Bone marrow (tissue), 2 donors: ENCODE measurements around the gene CD37.
"Not testable (repeated sequence)": the region's sequence is repeated elsewhere in the genome, so short reads cannot be mapped to it uniquely, and the experiment has no call there.

Experiments used
- DNase-seq, 2 donors: peaks; one replicate each; lab custom pipeline; 2025; lab: John Stamatoyannopoulos, UW

Gene CD37

DNA sequence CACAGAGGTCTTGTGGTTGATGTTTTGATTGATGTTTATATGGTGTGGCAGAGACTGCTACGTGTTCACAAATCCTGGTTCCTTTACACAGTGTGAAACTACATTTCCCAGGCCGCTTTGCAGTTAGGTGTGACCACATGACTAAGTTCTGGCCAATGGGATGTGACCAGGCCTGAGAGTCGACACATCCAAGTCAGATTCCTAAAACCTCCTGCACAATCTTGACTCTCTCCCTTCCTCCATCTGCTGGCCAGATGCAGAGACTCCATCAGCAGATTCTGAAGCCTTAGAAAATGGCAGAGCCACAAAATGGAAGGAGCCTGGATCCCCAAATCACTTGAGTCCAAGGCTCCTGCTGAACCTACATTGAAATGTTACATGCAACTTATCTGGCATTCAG, 12.6 kb downstream of the CD37 start:
- no peak for DNase-seq

DNA sequence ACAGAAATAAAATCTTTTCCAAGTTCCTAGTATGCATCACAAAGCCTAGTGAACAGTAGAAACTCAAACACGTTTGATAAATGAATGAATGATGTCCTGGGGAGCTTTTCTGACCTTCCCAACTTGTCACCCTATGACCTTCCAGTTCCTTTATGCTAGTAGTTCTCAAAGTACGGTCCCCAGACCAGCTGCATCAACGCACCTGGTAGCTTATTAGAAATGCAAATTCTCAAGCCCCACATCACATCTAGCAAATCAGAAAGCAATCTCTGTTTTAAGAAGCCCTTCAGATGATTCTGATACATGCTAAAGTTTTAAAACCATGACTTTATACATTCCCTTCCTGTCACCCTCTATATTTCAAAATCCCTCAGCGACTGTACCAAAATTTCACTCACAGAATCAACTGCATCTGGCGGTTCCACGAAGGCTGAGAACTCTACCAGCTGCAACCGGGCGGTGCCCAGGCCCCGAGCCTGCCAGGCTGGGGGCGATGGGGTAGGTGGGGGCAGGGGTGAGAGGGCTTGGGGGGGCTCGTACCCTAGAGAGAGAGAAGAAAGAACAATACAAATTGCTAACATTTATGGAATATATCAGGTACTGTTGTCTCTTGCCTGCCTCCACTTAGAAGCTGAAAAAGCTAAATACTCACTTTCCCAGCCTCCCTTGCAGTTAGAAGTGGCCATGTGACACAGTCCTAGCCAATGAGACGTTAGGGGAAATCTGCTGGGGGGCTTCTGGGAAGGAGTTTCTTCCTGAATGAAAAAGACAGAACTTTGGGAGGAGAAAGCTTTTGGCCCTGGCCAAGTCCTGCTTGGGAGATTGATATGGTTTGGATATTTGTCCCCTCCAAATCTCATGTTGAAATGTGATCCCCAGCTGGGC, 13.3 kb downstream of the CD37 start:
- no peak for DNase-seq

DNA sequence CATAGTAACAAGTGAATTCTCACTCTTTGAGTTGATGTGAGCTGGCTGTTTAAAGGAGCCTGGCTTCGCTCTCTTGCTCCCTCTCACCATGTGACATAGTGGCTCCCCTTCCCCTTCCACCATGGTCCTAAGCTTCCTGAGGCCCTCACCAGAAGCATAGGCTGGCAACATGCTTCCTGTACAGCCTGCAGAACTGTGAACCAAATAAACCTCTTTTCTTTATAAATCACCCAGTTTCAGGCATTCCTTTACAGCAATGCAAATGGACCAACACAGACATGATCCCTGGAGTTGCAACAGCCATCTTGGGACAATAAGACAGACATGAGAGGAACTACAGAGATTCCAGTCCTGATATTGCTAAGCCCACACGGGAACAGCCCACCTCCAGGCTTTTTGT, 14.4 kb downstream of the CD37 start:
- DNase-seq, result no peak

DNA sequence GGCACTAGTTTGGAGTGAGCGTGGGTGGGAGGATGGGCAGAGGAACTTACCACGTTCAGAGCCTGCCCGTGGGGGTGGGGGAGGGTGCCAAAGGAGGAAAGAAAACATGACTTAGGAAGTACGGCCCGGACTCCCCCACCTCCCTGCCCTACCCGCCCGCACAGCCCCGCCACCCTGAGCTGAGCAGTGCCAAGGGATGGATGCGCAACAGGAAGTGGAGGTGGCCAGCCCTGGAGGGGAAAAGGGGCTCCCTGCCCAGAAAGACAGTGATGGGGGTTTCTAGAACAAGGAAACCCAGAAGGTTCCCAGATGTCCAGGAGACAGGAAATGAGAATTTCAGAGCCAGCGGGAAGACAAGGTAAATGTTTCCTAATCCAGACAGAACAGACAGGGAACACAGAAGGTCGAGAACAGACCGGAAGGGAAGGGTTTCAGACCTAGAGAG, 20.7 kb downstream of the CD37 start:
- no peak for DNase-seq

DNA sequence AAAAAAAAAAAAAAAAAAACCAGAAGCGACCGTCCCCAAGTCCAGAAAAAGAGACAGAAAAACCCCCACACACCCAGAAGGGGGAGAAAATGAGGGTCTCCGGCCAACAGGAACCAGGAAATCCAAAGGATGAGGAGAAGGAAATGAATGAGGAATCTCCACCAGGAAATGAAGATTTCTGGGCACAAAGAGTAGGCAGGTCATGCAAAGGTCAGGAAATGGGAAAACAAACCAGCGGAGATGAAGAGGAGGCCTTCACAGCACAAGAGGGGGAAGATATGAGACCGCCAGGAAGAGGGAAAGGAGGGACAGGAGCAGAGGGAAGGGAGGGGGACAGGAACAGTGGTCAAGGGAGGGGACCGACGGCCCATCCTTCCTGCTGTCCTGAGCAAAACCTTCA, 21.2 kb downstream of the CD37 start:
- no peak for DNase-seq

DNA sequence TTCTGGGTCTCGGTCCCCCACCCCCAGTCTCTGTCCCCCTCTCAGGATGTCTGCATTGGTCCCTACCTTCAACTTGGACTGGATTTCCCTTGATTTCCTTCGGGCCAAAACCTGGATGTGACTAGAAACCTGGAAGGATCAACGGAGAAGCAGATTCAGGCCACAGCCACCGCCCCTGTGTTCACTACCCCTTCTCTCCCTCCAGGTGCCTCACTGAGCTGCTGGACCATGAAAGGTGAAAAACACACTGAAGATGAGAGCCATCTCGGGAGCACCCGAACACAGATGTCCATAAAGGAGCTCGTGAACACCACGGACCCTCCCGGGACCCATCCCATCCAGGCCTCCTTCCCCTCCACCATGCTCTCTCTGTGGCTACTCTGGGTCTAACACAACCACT, 22.0 kb downstream of the CD37 start:
- DNase-seq, result no peak

DNA sequence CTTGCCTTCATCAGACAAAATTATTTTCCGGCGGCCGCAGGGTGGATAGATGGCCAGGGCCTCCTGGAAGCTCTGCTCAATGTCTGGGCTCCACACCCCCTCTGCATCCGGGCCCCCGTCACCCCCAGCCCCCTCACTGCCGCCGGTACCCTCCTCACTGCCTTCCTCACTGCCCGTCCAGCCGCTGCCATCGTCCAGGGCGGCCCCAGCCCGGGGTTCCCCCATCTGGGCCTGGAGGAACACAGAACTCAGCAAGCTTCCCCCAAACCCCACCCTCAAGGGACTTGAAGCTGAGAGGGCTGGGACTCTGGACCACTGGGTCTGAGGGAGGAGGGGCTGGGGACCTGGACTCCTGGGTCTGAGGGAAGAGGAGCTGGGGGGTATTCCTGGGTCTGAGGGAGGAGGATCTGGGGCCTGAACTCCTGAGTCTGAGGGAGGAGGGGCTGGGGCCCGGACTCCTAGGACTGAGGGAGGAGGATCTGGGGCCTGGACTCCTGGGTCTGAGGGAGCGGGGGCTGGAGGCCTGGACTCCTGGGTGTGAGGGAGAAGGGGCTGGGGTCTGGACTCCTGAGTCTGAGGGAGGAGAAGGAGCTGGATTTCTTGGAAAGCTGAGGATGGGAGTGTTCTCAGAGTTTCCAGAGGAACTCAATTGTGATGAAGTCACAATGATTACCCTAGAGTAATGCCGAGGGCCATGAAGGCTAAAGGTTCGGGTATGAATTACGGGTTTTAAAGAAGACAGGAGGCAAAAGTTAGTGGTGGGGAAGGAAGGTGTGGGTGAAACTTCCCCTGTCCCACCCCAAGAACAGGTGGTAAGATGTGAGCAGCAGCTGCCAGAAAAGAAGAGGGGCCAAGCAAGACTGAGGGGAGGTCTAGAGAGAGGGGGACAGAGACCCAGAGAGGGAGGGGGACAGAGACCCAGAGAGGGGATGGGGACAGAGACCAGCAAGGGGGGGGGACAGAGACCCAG, 24.9 kb downstream of the CD37 start:
- no peak for DNase-seq

DNA sequence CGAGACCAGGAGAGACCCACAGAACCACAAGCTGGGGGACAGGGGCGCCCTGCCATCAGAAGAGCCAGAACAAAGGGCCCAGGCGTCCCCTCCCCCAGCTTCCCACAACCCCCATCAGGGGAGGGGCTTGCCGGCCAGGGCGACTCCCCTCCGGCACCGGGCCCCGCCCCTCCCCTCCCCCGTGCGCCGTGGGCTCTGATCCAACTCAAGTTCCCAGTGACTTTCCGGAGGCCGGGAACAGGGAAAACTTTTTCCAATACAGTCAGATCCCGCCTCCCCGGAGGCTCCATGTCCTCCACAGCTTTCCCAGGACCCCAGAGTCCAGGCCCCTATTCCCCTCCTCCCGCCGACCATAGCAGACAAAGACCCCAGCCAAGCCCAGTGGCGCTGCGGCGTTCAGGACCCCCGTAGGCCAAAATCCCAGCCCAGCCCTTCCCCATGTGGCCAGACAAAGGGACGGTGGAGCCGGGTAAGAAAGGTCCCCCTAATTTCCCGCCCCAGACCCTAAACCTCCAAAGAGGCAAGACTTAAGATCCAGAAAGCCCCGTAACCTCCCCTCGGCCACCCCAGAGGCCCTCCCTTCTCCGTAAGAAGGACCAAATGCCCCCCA, 26.3 kb downstream of the CD37 start:
- no peak for DNase-seq

DNA sequence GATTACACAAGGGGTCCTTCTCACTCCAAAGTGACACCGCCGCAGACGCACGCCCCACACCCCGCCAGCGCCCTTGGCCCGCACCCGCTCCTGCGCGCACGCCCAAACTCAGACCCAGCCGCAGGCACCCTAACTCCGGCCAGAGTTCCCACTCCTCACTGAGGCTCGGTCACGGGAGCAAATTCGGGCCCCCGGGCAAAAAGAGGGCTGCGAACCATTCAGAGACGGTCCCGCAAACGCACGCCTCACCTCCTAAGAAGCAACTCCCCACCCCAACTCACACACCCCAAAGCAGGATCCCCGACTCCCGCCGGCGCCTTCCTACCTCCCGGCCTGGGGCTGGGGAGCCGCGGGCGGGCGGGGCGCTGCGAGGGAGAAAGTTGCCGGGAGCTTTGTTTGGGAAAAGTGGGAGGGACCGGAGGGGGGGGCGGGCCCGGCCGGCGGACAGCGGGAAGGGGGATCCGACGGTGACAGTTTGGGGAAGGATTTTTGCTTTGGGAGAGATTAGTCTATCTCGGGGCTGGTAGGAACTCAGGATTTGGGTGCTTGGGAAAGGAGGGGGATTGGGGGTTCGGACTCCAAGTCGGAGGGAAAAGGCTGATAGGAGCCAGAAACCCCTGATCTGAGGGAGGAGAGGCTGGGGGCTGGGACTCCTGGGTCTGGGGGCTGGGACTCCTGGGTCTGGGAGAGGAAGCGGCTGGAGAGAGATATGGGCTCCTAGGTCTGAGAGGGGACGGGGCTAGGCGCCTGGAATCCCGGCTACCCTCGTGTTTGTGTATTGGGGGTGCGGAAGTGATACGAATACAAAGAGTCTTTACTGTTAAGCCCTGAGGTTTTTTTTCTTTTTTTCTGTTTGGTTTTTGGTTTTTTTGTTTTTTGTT, 27.1 kb downstream of the CD37 start, which contains the start of gene TEAD2:
Gene TEAD2, minus strand, starts transcription at position 369 of the 881 bp plus-strand sequence. CDS start 2,341 bp downstream, outside the sequence.
- no peak for DNase-seq

DNA sequence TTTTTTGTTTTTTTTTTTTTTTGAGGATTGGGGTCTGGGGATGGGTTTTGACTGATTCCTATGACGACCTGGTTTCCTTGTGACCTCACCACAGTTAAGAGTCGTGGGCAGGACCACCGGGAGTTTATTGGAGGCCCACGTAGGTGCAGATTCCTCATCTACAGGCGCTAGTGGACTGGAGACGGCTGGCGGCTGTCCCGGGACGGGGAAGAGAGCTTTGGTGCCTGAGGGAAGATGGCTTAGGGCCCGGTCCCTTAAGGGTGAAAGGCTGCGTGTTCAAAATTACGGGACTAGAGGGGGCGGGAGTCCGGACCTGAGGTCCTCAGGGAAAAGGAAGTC, 27.7 kb downstream of the CD37 start:
- no peak for DNase-seq

DNA sequence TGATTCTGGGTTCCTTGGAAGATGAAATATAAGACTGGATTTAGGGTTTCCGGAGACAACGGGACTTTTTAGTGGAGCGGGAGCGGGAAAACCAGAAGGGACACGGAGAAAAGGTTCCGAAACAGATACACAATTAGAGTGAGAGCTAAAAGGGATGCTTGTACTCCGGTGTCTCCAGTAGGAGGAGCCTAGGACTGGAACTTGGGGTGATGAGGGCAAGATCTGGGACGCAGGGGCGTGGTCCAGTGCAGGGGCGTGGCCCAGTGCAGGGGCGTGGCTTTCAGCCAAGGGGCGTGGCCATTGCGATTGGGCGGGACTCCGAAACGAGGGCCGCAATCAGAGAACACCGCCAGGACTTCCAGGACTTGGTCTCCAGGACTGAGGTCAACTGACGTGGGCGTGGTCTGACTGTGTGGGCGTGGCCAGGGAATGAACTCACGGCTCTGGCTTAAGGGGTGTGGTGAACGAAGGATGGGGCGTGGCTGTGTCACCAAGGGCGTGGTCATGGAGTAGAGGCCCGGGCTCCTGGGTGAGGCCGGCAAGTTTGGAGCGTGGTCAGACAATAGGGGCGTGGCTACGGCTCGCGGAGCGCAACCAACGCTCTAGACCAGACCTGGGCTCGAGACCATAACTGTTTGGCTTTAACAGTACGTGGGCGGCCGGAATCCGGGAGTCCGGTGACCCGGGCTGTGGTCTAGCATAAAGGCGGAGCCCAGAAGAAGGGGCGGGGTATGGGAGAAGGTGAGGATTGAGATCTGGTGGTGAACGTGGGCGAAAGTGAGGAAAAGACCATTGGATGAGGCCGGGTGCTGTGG, 28.3 kb downstream of the CD37 start, which contains the start of gene DKKL1:
Gene DKKL1, plus strand, starts transcription at position 610 of the 815 bp plus-strand sequence. Its CDS starts 122 bp downstream, at position 732.
- DNase-seq, result peak in 1 of 2 donors; percentile 81

DNA sequence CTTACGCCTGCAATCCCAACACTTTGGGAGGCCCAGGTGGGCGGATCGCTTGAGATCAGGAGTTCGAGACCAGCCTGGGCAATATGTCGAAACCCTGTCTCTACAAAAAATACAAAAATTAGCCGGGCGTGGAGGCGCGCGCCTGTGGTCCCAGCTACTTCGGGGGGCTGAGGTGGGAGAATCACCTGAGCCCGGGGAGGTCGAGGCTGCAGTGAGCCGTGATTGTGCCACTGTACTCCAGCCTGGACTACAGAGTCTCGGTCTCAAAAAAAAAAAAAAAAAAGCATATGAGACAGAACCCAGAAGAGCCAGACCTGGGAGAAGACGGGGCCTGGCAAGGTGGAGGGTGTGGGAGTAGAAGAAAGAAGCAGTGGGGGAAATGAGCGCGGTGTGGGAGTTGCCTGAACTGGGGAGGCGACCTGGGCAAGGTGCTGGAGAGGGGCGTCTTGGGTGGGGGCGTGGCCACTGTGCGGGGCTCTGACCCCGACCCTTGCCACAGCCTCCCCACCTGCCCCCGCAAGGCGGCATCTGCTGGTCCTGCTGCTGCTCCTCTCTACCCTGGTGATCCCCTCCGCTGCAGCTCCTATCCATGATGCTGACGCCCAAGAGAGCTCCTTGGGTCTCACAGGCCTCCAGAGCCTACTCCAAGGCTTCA, 29.0 kb downstream of the CD37 start:
- DNase-seq, result no peak

DNA sequence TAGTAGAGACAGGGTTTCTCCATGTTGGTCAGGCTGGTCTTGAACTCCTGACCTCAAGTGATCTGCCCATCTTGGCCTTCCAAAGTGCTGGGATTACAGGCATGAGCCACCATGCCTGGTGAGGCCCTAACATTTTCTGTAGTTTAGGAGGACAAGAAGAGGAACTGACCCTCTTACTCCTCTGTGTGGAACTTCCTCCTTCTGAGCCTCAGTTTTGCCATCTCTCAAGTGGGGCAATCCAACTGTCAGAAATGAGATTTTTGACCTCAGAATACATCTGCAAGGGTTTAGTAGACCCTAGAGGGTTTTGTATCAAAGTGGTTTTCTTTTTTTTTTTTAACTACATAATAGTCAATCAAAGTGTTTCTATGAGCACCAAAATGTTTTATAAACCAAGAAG, 30.9 kb downstream of the CD37 start:
- no peak for DNase-seq

DNA sequence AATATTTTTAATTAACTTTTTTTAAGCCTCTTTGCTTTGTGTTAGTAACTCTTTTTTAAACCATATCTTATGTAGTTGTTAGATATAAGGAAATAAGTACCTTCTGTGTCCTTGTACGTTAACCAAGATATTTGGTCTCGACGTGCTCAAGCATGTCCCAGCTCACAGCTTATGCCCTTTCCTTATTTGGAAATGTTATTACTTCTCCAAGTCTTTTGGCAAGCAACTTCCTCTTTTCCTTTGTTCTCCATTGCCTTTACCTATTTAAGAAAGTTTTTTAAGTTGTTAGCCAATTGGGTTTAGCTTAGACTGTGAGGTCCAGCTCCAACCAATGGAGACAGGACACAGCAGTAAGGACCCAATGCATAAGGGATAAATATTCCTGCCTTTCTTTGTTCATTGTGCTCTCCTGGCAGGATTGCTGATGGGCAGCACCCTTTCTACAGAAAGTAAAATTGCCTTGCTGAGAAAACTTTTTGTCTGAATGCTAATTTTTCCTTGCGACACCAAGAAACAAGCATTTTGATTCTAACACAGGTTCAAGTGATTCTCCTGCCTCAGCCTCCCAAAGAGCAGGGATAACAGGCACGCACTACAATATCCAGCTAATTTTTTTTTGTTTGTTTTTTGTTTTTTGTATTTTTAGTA, 33.6 kb downstream of the CD37 start:
- no peak for DNase-seq

DNA sequence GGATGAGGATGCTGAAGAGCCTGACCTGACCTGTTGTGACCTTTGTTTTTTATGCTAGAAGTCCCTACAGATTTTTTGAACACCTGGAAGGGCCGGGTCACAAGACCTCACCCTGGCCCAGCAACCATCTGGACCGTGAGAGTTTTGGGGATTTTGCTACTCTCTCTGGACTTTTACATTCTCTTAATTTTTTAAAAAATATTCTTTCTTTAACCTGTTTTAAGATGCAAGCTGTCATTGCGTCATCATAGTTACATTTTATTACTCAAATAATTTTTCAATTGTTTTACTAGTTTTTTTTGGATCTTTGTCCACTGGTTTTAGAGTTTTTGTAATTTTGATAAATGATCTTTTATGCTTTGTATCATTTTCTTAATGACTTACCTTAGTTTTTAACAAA, 36.0 kb downstream of the CD37 start:
- DNase-seq, result no peak

DNA sequence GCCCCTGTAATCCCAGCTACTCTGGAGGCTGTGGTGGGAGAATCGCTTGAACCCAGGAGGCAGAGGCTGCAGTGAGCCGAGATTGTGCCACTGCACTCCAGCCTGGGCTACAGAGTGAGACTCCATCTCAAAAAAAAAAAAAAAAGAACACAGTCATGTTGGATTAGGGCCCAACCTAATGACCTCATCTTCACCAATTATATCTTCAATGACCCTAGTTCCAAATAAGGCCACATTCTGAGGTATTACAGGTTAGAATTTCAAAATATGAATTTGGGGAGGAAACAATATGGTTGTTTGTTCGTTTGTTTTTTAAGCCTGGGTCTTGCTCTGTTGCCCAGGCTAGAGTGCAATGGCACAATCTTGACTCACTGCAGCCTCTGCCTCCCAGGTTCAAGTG, 38.0 kb downstream of the CD37 start:
- not testable (repeated sequence) for DNase-seq

DNA sequence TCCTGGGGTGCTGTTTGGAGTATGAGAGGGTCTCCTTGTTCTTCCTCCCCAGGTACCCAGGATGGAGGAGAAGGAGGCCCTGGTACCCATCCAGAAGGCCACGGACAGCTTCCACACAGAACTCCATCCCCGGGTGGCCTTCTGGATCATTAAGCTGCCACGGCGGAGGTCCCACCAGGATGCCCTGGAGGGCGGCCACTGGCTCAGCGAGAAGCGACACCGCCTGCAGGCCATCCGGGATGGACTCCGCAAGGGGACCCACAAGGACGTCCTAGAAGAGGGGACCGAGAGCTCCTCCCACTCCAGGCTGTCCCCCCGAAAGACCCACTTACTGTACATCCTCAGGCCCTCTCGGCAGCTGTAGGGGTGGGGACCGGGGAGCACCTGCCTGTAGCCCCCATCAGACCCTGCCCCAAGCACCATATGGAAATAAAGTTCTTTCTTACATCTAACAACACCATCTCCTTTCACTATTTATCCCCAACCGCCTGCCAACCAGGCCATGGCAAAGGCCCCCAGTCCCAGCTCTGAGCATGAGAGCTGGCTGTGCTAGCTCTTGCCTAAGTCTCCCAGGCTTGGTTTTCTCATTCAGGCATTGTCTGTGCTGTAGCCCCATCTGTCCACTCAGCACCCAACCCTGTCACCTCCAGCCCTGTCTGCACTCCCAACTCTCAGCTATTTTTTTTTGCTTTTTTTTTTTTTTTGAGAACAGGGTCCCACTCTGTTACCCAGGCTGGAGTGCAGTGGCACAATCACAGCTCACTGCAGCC, 39.6 kb downstream of the CD37 start:
- DNase-seq, result no peak

DNA sequence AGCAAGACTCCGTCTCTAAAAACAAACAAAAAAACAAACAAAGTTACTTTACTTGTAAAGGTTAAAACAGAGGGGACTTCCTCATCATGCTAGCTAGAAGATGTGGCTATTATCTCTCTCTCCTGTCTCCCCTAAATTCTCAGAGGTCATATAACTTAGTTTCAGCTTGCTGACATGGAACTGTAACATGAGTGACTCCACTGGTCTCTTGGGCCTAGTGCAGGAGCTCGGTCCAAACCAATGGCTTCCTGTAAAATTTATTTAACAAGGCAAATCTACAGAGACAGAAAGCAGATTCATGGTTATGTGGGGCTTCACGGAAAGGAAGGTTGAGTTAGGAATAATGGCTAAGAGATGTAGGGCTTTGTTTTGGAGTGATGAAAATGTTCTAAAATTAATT, 43.3 kb downstream of the CD37 start:
- DNase-seq, result no peak

DNA sequence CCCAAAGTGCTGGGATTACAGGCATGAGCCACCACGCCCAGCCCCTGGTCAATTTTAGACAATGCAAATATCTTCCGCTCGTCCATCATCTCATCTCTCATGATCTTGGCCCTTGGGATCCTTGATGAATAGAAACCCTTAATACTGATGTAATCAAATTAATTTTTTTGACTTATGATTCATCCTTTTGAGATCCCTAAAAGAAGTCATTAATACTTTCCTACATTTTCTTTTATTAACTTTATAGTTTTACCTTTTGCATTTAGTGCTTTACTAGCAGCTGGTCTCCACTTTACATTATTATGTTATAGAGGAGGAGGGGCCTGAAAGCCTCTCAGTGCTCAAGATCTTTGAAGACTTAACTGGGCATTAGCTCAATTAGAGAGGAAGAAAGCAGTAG, 45.2 kb downstream of the CD37 start:
- no peak for DNase-seq
